K562 (cell line): ENCODE measurements around the gene PPP2R5A.

ENCODE experiments used
- CEBPB ChIP-seq: fragments of 450-650 bp; IDR thresholded peaks from 2 replicates; pipeline ENCODE4 v1.6.1; 2016; ENCODE audit warnings: missing genetic modification characterization, missing compliant biosample characterization
- ELK1 ChIP-seq: sonication (generic); formaldehyde crosslinking; IDR thresholded peaks from 2 replicates; pipeline ENCODE4 v1.8.1; 2022; ENCODE audit warnings: missing genetic modification reagents
- GTF2F1 ChIP-seq: IDR thresholded peaks from 2 replicates; pipeline ENCODE4 v1.6.1; 2011; ENCODE audit warnings: low read depth, low read length, improper control_type of control experiment
- KLF16 ChIP-seq: IDR thresholded peaks from 2 replicates; pipeline ENCODE4 v1.6.1; 2016; ENCODE audit warnings: antibody characterized with exemption
- MEF2A ChIP-seq: IDR thresholded peaks from 2 replicates; pipeline ENCODE4 v1.6.1; 2011; ENCODE audit warnings: low read depth, mild to moderate bottlenecking, low read length, moderate library complexity; ENCODE audit not compliant: control insufficient read depth
- POLR2AphosphoS5 ChIP-seq: IDR thresholded peaks from 2 replicates; pipeline ENCODE4 v1.6.1; 2011; ENCODE audit warnings: mild to moderate bottlenecking, low read depth, low read length, moderate library complexity; ENCODE audit not compliant: control insufficient read depth, insufficient read depth
- PTRF ChIP-seq: fragments of 450-650 bp; IDR thresholded peaks from 2 replicates; pipeline ENCODE4 v1.6.1; 2016; ENCODE audit warnings: mild to moderate bottlenecking, missing genetic modification characterization, missing compliant biosample characterization
- TCF7L2 ChIP-seq: fragments of 150-350 bp; IDR thresholded peaks from 2 replicates; pipeline ENCODE4 v1.6.1; 2016; ENCODE audit warnings: low read depth, mild to moderate bottlenecking, low read length, moderate library complexity
- ZBTB1 ChIP-seq: sonication (generic); formaldehyde crosslinking; IDR thresholded peaks from 2 replicates; pipeline ENCODE4 v1.8.1; 2023; ENCODE audit warnings: missing genetic modification reagents, low read depth, mild to moderate bottlenecking, borderline replicate concordance
- ZNF354B ChIP-seq: fragments of 250-450 bp; sonication (Bioruptor Pico); IDR thresholded peaks from 2 replicates; pipeline ENCODE4 v1.4.0; 2020
- TF ChIP-seq, protein P1 (sequence below), 3 experiments: IDR thresholded peaks in 2 of 3; conservative IDR thresholded peaks in 1 of 3; 2 replicates each; pipeline ENCODE4 v1.5.1; 2011 to 2012; ENCODE audit warnings: low read length in 3 of 3, mild to moderate bottlenecking in 3 of 3, control low read depth in 2 of 3, improper control_type of control experiment in 1 of 3, inconsistent platforms in 1 of 3, low read depth in 1 of 3, mixed read lengths in 1 of 3, moderate library complexity in 1 of 3; ENCODE audit not compliant: insufficient read depth in 2 of 3

DNA sequence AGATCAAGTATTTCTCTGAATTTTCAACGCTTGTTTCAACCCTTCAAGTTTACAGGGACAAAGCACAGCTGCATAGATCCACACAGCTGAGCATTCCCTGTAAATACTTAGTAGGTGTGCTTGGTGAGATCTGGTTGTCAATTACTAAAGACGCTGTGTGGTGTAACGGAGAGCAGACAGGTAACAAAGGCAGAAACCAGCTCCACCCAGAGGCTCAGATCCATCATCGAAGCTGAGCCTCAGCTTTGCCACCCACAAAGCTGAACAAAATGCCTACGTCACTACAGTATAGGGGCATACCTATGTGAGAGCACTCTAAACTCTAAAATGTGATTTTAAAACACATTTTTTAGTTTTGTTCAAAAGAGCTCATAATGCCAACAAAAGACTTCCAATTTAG is 90.8 kb downstream of the PPP2R5A start:
- TF ChIP-seq ELK1 (CRISPR knock-in tag) (no peak), TCF7L2 (no peak), PTRF (tag) (no peak), CEBPB (tag) (no peak), ZBTB1 (CRISPR knock-in tag) (no peak), ZNF354B (CRISPR knock-in tag) (no peak), POLR2AphosphoS5 (no peak), MEF2A (no peak), GTF2F1 (no peak), KLF16 (no peak)
- TF ChIP-seq, protein P1, sequence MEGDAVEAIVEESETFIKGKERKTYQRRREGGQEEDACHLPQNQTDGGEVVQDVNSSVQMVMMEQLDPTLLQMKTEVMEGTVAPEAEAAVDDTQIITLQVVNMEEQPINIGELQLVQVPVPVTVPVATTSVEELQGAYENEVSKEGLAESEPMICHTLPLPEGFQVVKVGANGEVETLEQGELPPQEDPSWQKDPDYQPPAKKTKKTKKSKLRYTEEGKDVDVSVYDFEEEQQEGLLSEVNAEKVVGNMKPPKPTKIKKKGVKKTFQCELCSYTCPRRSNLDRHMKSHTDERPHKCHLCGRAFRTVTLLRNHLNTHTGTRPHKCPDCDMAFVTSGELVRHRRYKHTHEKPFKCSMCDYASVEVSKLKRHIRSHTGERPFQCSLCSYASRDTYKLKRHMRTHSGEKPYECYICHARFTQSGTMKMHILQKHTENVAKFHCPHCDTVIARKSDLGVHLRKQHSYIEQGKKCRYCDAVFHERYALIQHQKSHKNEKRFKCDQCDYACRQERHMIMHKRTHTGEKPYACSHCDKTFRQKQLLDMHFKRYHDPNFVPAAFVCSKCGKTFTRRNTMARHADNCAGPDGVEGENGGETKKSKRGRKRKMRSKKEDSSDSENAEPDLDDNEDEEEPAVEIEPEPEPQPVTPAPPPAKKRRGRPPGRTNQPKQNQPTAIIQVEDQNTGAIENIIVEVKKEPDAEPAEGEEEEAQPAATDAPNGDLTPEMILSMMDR (IDR thresholded peaks at IDR 0.05 in 2 of 3, conservative IDR thresholded peaks at IDR 0.05 in 1 of 3; ENCODE audit: insufficient read depth in 2 of 3, low read depth in 1 of 3, low read length in 3 of 3), result no peak
